Measurements from ENCODE around the gene PERM1. TPM values are rescaled to one million over a fixed set of nuclear protein-coding genes. Genes with fewer than 3 reads are reported as not detected.

PERM1 gene
- total and polyA plus RNA-seq, 2 of the 13 experiments (the other 11 are each of a cell fraction or from before 2014, with no cell fraction given) = 0.04 to 0.29 TPM

GRCh38 chr1:1000357-1001056, 18.6 kb upstream of the PERM1 start (continued):
- TF ChIP-seq ZNF710 (CRISPR knock-in tag; IDR thresholded peaks at IDR 0.05; ENCODE audit: borderline replicate concordance) (no peak), ZNF451 (CRISPR knock-in tag; IDR thresholded peaks at IDR 0.05) (peak; percentile 90), LRRFIP1 (CRISPR knock-in tag; conservative IDR thresholded peaks at IDR 0.05) (no peak), ZNF143 (CRISPR knock-in tag; IDR thresholded peaks at IDR 0.05) (peak; percentile 81), SMAD1 (CRISPR knock-in tag; IDR thresholded peaks at IDR 0.05; ENCODE audit: borderline replicate concordance, low read depth) (peak; percentile 78; the same call in 1 of the 2 replicates), MAF1 (CRISPR knock-in tag; IDR thresholded peaks at IDR 0.05; ENCODE audit: borderline replicate concordance) (0 out of 2 replicates have a peak, but pooled peaks have one; percentile 35), RBM22 (optimal IDR thresholded peaks at IDR 0.05; ENCODE audit: low read length) (peak; percentile 85), KDM4B (CRISPR knock-in tag; IDR thresholded peaks at IDR 0.05) (no peak), KDM5B (CRISPR knock-in tag; IDR thresholded peaks at IDR 0.05; ENCODE audit: borderline replicate concordance) (peak; percentile 77; the same call in 1 of the 2 replicates), ZNF660 (CRISPR knock-in tag; IDR thresholded peaks at IDR 0.05; ENCODE audit: borderline replicate concordance, low read depth) (no peak), NFRKB (IDR thresholded peaks at IDR 0.05) (no peak), ZBTB8A (CRISPR knock-in tag; IDR thresholded peaks at IDR 0.05; ENCODE audit: borderline replicate concordance, low read depth) (no peak), NFYB (CRISPR knock-in tag; IDR thresholded peaks at IDR 0.05) (no peak; the same call in 1 of the 2 replicates), BRF2 (CRISPR knock-in tag; IDR thresholded peaks at IDR 0.05) (no peak), ZNF615 (CRISPR knock-in tag; IDR thresholded peaks at IDR 0.05; ENCODE audit: borderline replicate concordance) (no peak), POLR2AphosphoS5 (IDR thresholded peaks at IDR 0.05; ENCODE audit: low read depth, low read length) (peak; percentile 62), TEF (CRISPR knock-in tag; IDR thresholded peaks at IDR 0.05) (no peak; the same call in 1 of the 2 replicates), ZNF512B (CRISPR knock-in tag; IDR thresholded peaks at IDR 0.05; ENCODE audit: borderline replicate concordance) (no peak), ZKSCAN5 (CRISPR knock-in tag; IDR thresholded peaks at IDR 0.05) (no peak), FOXA3 (CRISPR knock-in tag; IDR thresholded peaks at IDR 0.05) (peak; percentile 46; the same call in 1 of the 2 replicates)
